K562 (cell line): ENCODE measurements around the gene ASB18. TPM values are rescaled to one million over a fixed set of nuclear protein-coding genes. Genes with fewer than 3 reads are reported as not detected.

ENCODE experiments used
- ATAC-seq: fragments of 200-7000 bp; cut with Tn5 transposase; 3 replicates; pipeline ENCODE4 v1.9.1; 2020; ENCODE audit warnings: moderate library complexity
- BruUV-seq: library from RNA; stranded (reverse); fragments of 400-500 nt; replicated peaks from 2 replicates; lab custom pipeline; 2021; lab: Mats Ljungman, UMichigan
- CTCF ChIA-PET: fragments of 300-600 bp; formaldehyde crosslinking; extraction: SDS; loops from one replicate; lab custom pipeline; 2021; ENCODE audit warnings: low intra/inter-chr PET ratio; lab: Yijun Ruan, JAX
- POLR2A ChIA-PET: fragments of 300-600, 350-650 bp; sonication (Branson Sonifier 250); formaldehyde crosslinking; extraction: SDS; loops from one replicate; lab custom pipeline; 2021; ENCODE audit warnings: antibody characterized with exemption, inconsistent platforms; lab: Yijun Ruan, JAX
- DNase-seq, 4 experiments: peaks; one replicate each; pipeline versions ENCODE4 v3.0.0 to v3.0.0-alpha.2; 2011 to 2018; ENCODE audit warnings: low spot score in 3 of 4, mixed read lengths in 3 of 4; ENCODE audit errors: extremely low read depth in 1 of 4
- FAIRE-seq: peaks from 2 replicates; lab custom pipeline; 2011; peaks lifted over from hg19 to GRCh38; lab: Jason Lieb, UNC
- H2AFZ ChIP-seq: 2 replicates; pipeline ENCODE4 v1.6.0; 2011; ENCODE audit warnings: low read depth, low read length, control low read depth, inconsistent platforms
- H3K27ac ChIP-seq: fragments of 200-600 bp; 3 replicates; pipeline ENCODE4 v1.8.0; 2011; ENCODE audit warnings: low read depth, mild to moderate bottlenecking, control low read depth, inconsistent platforms, low read length, moderate library complexity, mixed read lengths; ENCODE audit errors: extremely low read depth
- H3K27me3 ChIP-seq, 2 experiments: fragments of 300-600 bp in 1 of 2; 2 replicates in 1 of 2; 3 replicates in 1 of 2; pipeline versions ENCODE4 v1.6.0 to v1.8.0; 2011; ENCODE audit warnings: inconsistent platforms in 2 of 2, low read length in 2 of 2, mild to moderate bottlenecking in 1 of 2, mixed read lengths in 1 of 2, moderate library complexity in 1 of 2; ENCODE audit not compliant: control insufficient read depth in 2 of 2, insufficient read depth in 2 of 2
- H3K36me3 ChIP-seq: fragments of 300-600 bp; 3 replicates; pipeline ENCODE4 v1.8.0; 2011; ENCODE audit warnings: mild to moderate bottlenecking, low read length, inconsistent platforms; ENCODE audit not compliant: control insufficient read depth, insufficient read depth
- H3K4me1 ChIP-seq, 2 experiments: fragments of 200-600 bp in 1 of 2; replicated peaks in 1 of 2; 2 replicates in 1 of 2; 3 replicates in 1 of 2; pipeline versions ENCODE4 v1.5.1 to v1.8.0; 2011; ENCODE audit warnings: inconsistent platforms in 2 of 2, low read length in 2 of 2, mild to moderate bottlenecking in 1 of 2, mixed read lengths in 1 of 2, moderate library complexity in 1 of 2; ENCODE audit not compliant: control insufficient read depth in 2 of 2, insufficient read depth in 2 of 2
- H3K4me2 ChIP-seq: 2 replicates; pipeline ENCODE4 v1.6.1; 2011; ENCODE audit warnings: low read length, control low read depth, inconsistent platforms, mixed read lengths; ENCODE audit not compliant: insufficient read depth
- H3K4me3 ChIP-seq: fragments of 200-600 bp; sonication (generic), shearing (Covaris generic); 2 replicates; pipeline ENCODE4 v1.5.1; 2016; ENCODE audit warnings: control low read depth, inconsistent platforms
- H3K79me2 ChIP-seq: fragments of 200-600 bp; 3 replicates; pipeline ENCODE4 v1.8.0; 2011; ENCODE audit warnings: low read length, inconsistent platforms; ENCODE audit not compliant: control insufficient read depth, insufficient read depth
- H3K9ac ChIP-seq, 2 experiments: 2 replicates each; pipeline versions ENCODE4 v1.6.0 to v1.6.1; 2011; ENCODE audit warnings: low read depth in 2 of 2, low read length in 2 of 2, control low read depth in 1 of 2, inconsistent platforms in 1 of 2, mild to moderate bottlenecking in 1 of 2, mixed read lengths in 1 of 2; ENCODE audit not compliant: insufficient read depth in 1 of 2
- H3K9me1 ChIP-seq: one replicate; pipeline ENCODE4 v1.6.0; 2011; ENCODE audit warnings: inconsistent platforms, mild to moderate bottlenecking, low read length, moderate library complexity; ENCODE audit not compliant: control insufficient read depth, insufficient read depth
- H3K9me3 ChIP-seq: replicated peaks from 2 replicates; pipeline ENCODE4 v1.5.1; 2011; ENCODE audit warnings: low read depth, low read length, inconsistent platforms; ENCODE audit not compliant: control insufficient read depth, insufficient read depth
- H4K20me1 ChIP-seq: replicated peaks from 2 replicates; pipeline ENCODE4 v1.6.1; 2011; ENCODE audit warnings: low read length, inconsistent platforms, mixed read lengths; ENCODE audit not compliant: control insufficient read depth, insufficient read depth
- JUNB ChIP-seq: fragments of 450-650 bp; formaldehyde crosslinking; conservative IDR thresholded peaks from 2 replicates; pipeline ENCODE4 v1.4.0; 2020; ENCODE audit warnings: mild to moderate bottlenecking
- POLR2B ChIP-seq: fragments of 450-650 bp; IDR thresholded peaks from 2 replicates; pipeline ENCODE4 v1.6.1; 2018; ENCODE audit warnings: low read depth; ENCODE audit not compliant: partially characterized antibody
- RBFOX2 ChIP-seq: fragments of 200-400 bp; formaldehyde crosslinking; IDR thresholded peaks from 2 replicates; pipeline ENCODE4 v1.6.1; 2017; ENCODE audit warnings: low read depth, mild to moderate bottlenecking, low read length, moderate library complexity
- RBM34 ChIP-seq: fragments of 200-400 bp; formaldehyde crosslinking; IDR thresholded peaks from 2 replicates; pipeline ENCODE4 v1.6.1; 2018; ENCODE audit warnings: low read length, borderline replicate concordance; ENCODE audit not compliant: insufficient read depth
- ZBTB1 ChIP-seq: sonication (generic); formaldehyde crosslinking; IDR thresholded peaks from 2 replicates; pipeline ENCODE4 v1.8.1; 2023; ENCODE audit warnings: missing genetic modification reagents, low read depth, mild to moderate bottlenecking, borderline replicate concordance
- ZNF121 ChIP-seq: sonication (generic); formaldehyde crosslinking; conservative IDR thresholded peaks from 2 replicates; pipeline ENCODE4 v1.8.0; 2022; ENCODE audit warnings: missing genetic modification reagents
- WGBS: fragments of 100-300 bp; shearing (Covaris generic); methylation state at CpG from one replicate; pipeline ENCODE4 v1.1.6; 2016; ENCODE audit warnings: low coverage, mixed read lengths; ENCODE audit not compliant: insufficient coverage; ENCODE audit errors: missing lambda C conversion rate; 5-methylcytosine and 5-hydroxymethylcytosine counted together
- in situ Hi-C: fragments of 300-500 bp; cut with MboI; formaldehyde crosslinking; loops from 4 replicates; pipeline ENCODE4 v1.15.0; 2018; ENCODE audit warnings: inconsistent platforms, mixed read lengths
- intact Hi-C: fragments of 100-400 bp; cut with micrococcal nuclease; formaldehyde crosslinking; loops from 2 replicates; pipeline ENCODE4 v1.14.2; 2022
- polyA plus RNA-seq, 8 experiments: library from polyadenylated mRNA; depleted of rRNA in 4 of 8; stranded (reverse) in 5 of 8; unstranded in 3 of 8; fragments of >200 nt; fragmentation: Nextera tagmentation in 2 of 8; fragmentation: Illumina TruSeq in 1 of 8; extraction: Ambion mirVana in 2 of 8; extraction: Trizol in 1 of 8; gene quantifications; 2 replicates each; pipeline versions ENCODE4 v1.2.1 to v1.2.3, GENCODE V29; 2011 to 2014; ENCODE audit warnings: inconsistent platforms in 1 of 8, missing spikeins in 1 of 8
- total RNA-seq, 7 experiments: library from RNA; depleted of rRNA in 6 of 7; stranded (reverse); fragments of >200 nt in 6 of 7; fragmentation: Illumina TruSeq in 2 of 7; extraction: Trizol in 2 of 7; gene quantifications; 2 replicates each; pipeline versions ENCODE4 v1.2.1 to v1.2.3, GENCODE V29; 2011 to 2021; ENCODE audit warnings: low replicate concordance in 1 of 7

Gene ASB18
- total and polyA plus RNA-seq, 9 of the 15 experiments (the other 6 are each of a cell fraction or from before 2014, with no cell fraction given) = not detected

- H2AFZ ChIP-seq = no peak overlapping the region
- no peak overlapping the region for H3K4me3 ChIP-seq
- ATAC-seq = no peak
- ChIA-PET CTCF (no interaction called here), POLR2A (no interaction called here)
- H3K79me2 ChIP-seq = no peaks in the 10 kb centered on the region
- no peak for DNase-seq
- no peak overlapping the region for H3K9ac ChIP-seq
- no peak for FAIRE-seq
- in situ Hi-C loops = no loop called here
- TF ChIP-seq ZNF121 (no peak), RBFOX2 (no peak), ZBTB1 (CRISPR knock-in tag) (no peak), RBM34 (no peak), JUNB (CRISPR knock-in tag) (no peak), POLR2B (no peak)
- H3K4me1 ChIP-seq = no peaks in the 10 kb centered on the region; a peak in 1 of 5 replicates
- no peak overlapping the region for H3K27ac ChIP-seq
- intact Hi-C loops = no loop called here
- no peaks in the 10 kb centered on the region for H3K36me3 ChIP-seq
- BruUV-seq = no TSS peak
- no peaks in the 10 kb centered on the region for H4K20me1 ChIP-seq
- no peak overlapping the region for H3K4me2 ChIP-seq
- peaks cover 0 to 37% of the 10 kb centered on the region in 2 experiments; a peak in 3 of 5 replicates for H3K27me3 ChIP-seq
- H3K9me1 ChIP-seq = no peaks in the 10 kb centered on the region
- WGBS = 0% methylated on average over 10 of the region's 13 CpGs
- H3K9me3 ChIP-seq = no peaks in the 10 kb centered on the region
These were observed 22.8 kb downstream of the ASB18 start for GRCh38 chr2:236241181-236242056.
